Astrocyte of the cerebellum (primary cell): Measurements from ENCODE around the gene TARBP2.
"Not testable (repeated sequence)": the region's sequence is repeated elsewhere in the genome, so short reads cannot be mapped to it uniquely, and the experiment has no call there.

ENCODE experiments used
- DNase-seq: peaks from one replicate; pipeline ENCODE4 v3.0.0-alpha.2; 2011; ENCODE audit warnings: low read depth
- H3K4me3 ChIP-seq: 2 replicates; pipeline ENCODE4 v1.5.1; 2011; ENCODE audit warnings: mild to moderate bottlenecking, low read depth, low read length, moderate library complexity
- CTCF ChIP-seq: IDR thresholded peaks from 2 replicates; pipeline ENCODE4 v1.5.1; 2012; ENCODE audit warnings: low read length, low read depth, moderate library complexity, mild to moderate bottlenecking; ENCODE audit errors: missing control alignments
- in situ Hi-C: cut with HindIII; loops from 2 replicates; pipeline ENCODE4 v1.10.0; 2017; ENCODE audit warnings: low sequenced_read_pairs

Gene TARBP2

GRCh38 chr12:53480491-53481442 lies 20.3 kb upstream of the TARBP2 start:
- in situ Hi-C loops = no loop called here
- no peak for DNase-seq
- H3K4me3 ChIP-seq = no peak overlapping the region
- no peak for TF ChIP-seq CTCF

GRCh38 chr12:53481458-53481857 lies 19.6 kb upstream of the TARBP2 start:
- H3K4me3 ChIP-seq, in situ Hi-C loops, DNase-seq: not testable (repeated sequence)

GRCh38 chr12:53481939-53482586 lies 19.0 kb upstream of the TARBP2 start:
- TF ChIP-seq CTCF = peak; percentile 25
- no peak for DNase-seq
- no peak overlapping the region for H3K4me3 ChIP-seq
- in situ Hi-C loops = no loop called here

- TF ChIP-seq CTCF = no peak
- no peak for DNase-seq
- in situ Hi-C loops = no loop called here
- H3K4me3 ChIP-seq = no peak overlapping the region
These were observed 18.4 kb upstream of the TARBP2 start for GRCh38 chr12:53482626-53483168.

GRCh38 chr12:53483225-53483978 lies 17.7 kb upstream of the TARBP2 start:
- no peak for DNase-seq
- no peak overlapping the region for H3K4me3 ChIP-seq
- TF ChIP-seq CTCF = no peak
- in situ Hi-C loops = no loop called here

GRCh38 chr12:53483979-53484377 lies 17.1 kb upstream of the TARBP2 start:
- TF ChIP-seq CTCF = no peak
- H3K4me3 ChIP-seq = no peak overlapping the region
- DNase-seq = no peak
- in situ Hi-C loops = no loop called here
